GM19438 (cell line): ENCODE data around the gene SF3B3.
"Not testable (repeated sequence)": the region's sequence is repeated elsewhere in the genome, so short reads cannot be mapped to it uniquely, and the experiment has no call there.

Source experiments
- ATAC-seq: cut with Tn5 transposase; IDR thresholded peaks from one replicate; pipeline ENCODE4 v1.9.1; 2021; ENCODE audit warnings: low read depth; ENCODE audit not compliant: unreplicated experiment

Gene SF3B3

DNA sequence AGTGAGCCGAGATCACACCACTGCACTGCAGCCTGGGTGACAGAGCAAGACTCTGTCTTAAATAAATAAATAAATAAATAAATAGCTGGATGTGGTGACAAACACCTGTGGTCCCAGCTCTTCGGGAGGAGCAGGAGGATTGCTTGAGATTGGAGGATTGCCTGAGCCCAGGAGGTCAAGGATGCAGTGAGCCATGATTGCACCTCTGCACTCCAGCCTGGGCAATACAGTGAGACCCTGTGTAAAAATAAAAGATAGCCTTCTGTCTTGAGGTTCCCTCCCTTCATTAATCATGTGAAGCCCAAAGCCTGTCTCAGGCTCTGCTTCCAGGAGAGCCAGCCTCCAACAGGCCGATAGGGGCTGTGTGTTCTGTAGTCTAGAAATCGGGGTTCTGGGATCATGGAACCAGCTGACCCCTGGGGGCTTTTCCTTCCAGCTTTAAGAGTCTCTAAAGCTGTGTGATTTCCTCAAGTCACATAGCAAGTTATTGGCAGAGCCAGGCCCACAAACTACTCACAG is 88.2 kb downstream of the SF3B3 start:
- no peak for ATAC-seq

DNA sequence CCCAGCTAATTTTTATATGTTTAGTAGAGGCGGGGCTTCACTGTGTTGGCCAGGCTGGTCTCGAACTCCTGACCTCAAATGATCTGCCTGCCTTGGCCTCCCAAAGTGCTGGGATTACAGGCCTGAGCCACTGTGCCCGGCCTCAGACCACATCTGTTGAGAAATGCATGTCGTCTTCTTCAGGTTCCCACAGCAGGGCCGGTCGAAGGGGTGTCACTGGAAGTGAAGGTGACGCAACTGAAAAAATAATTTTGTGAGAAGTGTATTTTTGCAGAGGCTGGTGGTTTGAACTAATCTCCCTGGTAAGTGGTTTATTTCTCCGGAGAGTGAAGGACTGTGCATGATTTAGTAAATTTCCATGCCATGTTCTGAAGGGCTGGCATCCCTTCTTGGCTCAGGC is 89.3 kb downstream of the SF3B3 start:
- ATAC-seq, result no peak

- no peak for ATAC-seq
Measured at GRCh38 chr16:70614208-70614951, 90.8 kb downstream of the SF3B3 start.

GRCh38 chr16:70615945-70616344 is 92.3 kb downstream of the SF3B3 start:
- ATAC-seq, result no peak

- not testable (repeated sequence) for ATAC-seq
Measured at GRCh38 chr16:70621864-70622263, 98.2 kb downstream of the SF3B3 start.
